CD4-positive, CD25-positive, alpha-beta regulatory T cell (primary cell): ENCODE results near the gene NCKAP5. TPM values are rescaled to one million over a fixed set of nuclear protein-coding genes. Genes with fewer than 3 reads are reported as not detected.

ENCODE experiments used
- ATAC-seq, 2 donors: fragments of 150-1000 bp; cut with Tn5 transposase; one replicate each; pipeline ENCODE4 v1.10.0; 2021; ENCODE audit warnings: low read depth in 2 of 2, moderate number of reproducible peaks in 2 of 2, moderate library complexity in 1 of 2
- DNase-seq, 3 donors: peaks; one replicate each; pipeline versions ENCODE4 v3.0.0 to v3.0.0-alpha.2; 2012 to 2022; ENCODE audit warnings: mixed read lengths in 1 of 3
- H3K27ac ChIP-seq: one replicate; pipeline ENCODE4 v1.7.0; 2013; ENCODE audit warnings: mild to moderate bottlenecking, low read length; ENCODE audit not compliant: insufficient read depth, poor library complexity, severe bottlenecking
- H3K27me3 ChIP-seq: one replicate; pipeline ENCODE4 v1.7.0; 2013; ENCODE audit warnings: low read length; ENCODE audit not compliant: control insufficient read depth, insufficient read depth
- H3K36me3 ChIP-seq: one replicate; pipeline ENCODE4 v1.7.0; 2013; ENCODE audit warnings: mild to moderate bottlenecking, low read length, moderate library complexity; ENCODE audit not compliant: control insufficient read depth, insufficient read depth
- H3K4me1 ChIP-seq: 2 replicates; pipeline ENCODE4 v1.7.0; 2013; ENCODE audit warnings: mild to moderate bottlenecking, low read length; ENCODE audit not compliant: insufficient read depth, control insufficient read depth, poor library complexity, severe bottlenecking
- H3K4me3 ChIP-seq: one replicate; pipeline ENCODE4 v1.7.0; 2013; ENCODE audit warnings: low read depth, mild to moderate bottlenecking, low read length, moderate library complexity
- H3K9me3 ChIP-seq, 2 experiments: 1 replicate in 1 of 2; 2 replicates in 1 of 2; pipeline ENCODE4 v1.7.0; 2013; ENCODE audit warnings: low read length in 2 of 2, mild to moderate bottlenecking in 1 of 2, moderate library complexity in 1 of 2; ENCODE audit not compliant: control insufficient read depth in 2 of 2
- H3K27ac Mint-ChIP-seq, 3 donors: one replicate each; pipeline ENCODE4 v1.8.0; 2020 to 2022; ENCODE audit warnings: mild to moderate bottlenecking in 3 of 3, mixed read lengths in 3 of 3, moderate library complexity in 2 of 3
- H3K27me3 Mint-ChIP-seq: one replicate; pipeline ENCODE4 v1.8.0; 2022; ENCODE audit warnings: mild to moderate bottlenecking, mixed read lengths
- H3K36me3 Mint-ChIP-seq: one replicate; pipeline ENCODE4 v1.8.0; 2020; ENCODE audit warnings: mixed read lengths
- H3K4me1 Mint-ChIP-seq, 4 donors: one replicate each; pipeline ENCODE4 v1.8.0; 2020 to 2022; ENCODE audit warnings: mixed read lengths in 4 of 4, mild to moderate bottlenecking in 1 of 4
- H3K4me3 Mint-ChIP-seq, 4 donors: one replicate each; pipeline ENCODE4 v1.8.0; 2020 to 2022; ENCODE audit warnings: mild to moderate bottlenecking in 4 of 4, mixed read lengths in 4 of 4, moderate library complexity in 3 of 4
- H3K9me3 Mint-ChIP-seq, 7 donors: one replicate each; pipeline ENCODE4 v1.8.0; 2020 to 2022; ENCODE audit warnings: mixed read lengths in 7 of 7, mild to moderate bottlenecking in 3 of 7, moderate library complexity in 2 of 7
- polyA plus RNA-seq, 4 donors: library from polyadenylated mRNA; unstranded; fragments of 300-500 nt; fragmentation: Illumina TruSeq; gene quantifications; one replicate each; pipeline ENCODE4 v1.2.3, GENCODE V29; 2021
- total RNA-seq: library from RNA; stranded (reverse); gene quantifications from one replicate; pipeline ENCODE4 v1.2.3, GENCODE V29; 2022

Gene NCKAP5
- total and polyA plus RNA-seq, 5 donors from 2014 or later, result not detected

DNA sequence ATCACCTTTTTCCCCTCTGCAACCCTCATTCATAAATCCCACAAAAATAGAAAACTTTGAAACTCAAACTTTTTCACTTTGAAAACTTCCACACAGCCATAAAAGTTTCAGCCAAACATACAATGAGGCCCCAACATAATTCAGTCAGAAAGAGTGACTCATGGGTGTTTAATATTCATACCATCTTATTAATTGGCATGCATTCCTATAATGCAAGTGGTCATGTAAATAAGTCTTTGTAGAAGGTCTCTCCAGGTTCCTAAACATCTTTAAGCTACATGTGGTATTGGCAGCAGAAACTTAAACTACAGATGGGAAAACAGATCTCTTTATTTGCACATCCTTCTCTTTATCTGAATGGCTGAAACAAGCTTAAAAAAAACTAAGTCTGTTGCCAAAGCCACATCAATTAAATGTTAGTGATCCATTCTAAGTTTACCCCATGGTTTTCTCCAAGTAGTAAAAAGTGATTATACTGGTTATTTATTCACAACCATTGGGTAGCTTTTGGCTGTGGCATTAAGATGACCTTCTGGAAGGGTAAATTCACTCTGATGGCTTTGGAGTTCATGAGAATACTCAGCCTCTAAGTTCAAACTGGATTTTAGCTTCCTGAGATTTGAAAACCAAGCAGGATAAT lies 828.1 kb downstream of the NCKAP5 start:
- Histone ChIP-seq H3K27ac (no peak overlapping the region), H3K27me3 (no peaks in the 10 kb centered on the region), H3K4me3 (no peak overlapping the region), H3K4me1 (no peaks in the 10 kb centered on the region), H3K9me3 (no peaks in the 10 kb centered on the region), H3K36me3 (no peaks in the 10 kb centered on the region)
- no peaks in the 10 kb centered on the region for H3K27me3 Mint-ChIP-seq
- H3K9me3 Mint-ChIP-seq, result peaks cover 3 to 16% (median 7%) of the 10 kb centered on the region in 7 donors
- no peak for ATAC-seq
- DNase-seq, result no peak
- H3K4me3 Mint-ChIP-seq, result no peak overlapping the region
- no peak overlapping the region for H3K27ac Mint-ChIP-seq
- H3K4me1 Mint-ChIP-seq, result no peaks in the 10 kb centered on the region
- H3K36me3 Mint-ChIP-seq, result no peaks in the 10 kb centered on the region

DNA sequence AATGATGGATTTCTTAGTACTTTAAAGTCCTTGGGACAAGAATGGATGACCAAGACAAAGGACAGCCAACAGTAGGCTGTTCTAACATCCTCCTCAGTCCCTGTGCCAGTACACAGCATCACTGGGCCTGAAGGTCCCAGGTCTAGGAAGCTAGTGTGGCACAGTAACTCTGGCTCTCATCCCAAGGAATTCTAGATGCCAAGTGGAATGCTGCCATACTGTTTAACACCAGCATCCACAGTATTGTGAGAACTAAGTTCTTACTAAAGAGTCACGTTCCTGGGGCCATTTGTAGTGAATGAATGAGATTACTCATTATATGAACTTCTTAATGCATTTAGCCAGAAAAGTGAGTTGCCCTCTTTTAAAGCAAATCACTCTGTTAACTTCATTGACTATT lies 830.0 kb downstream of the NCKAP5 start:
- H3K4me1 ChIP-seq, result no peaks in the 10 kb centered on the region
- no peaks in the 10 kb centered on the region for H3K9me3 ChIP-seq
- ATAC-seq (no peak), DNase-seq (no peak)
- no peak overlapping the region for H3K27ac Mint-ChIP-seq
- H3K27me3 ChIP-seq, result no peaks in the 10 kb centered on the region
- H3K27me3 Mint-ChIP-seq, result no peaks in the 10 kb centered on the region
- no peaks in the 10 kb centered on the region for H3K36me3 Mint-ChIP-seq
- H3K27ac ChIP-seq, result no peak overlapping the region
- H3K4me3 Mint-ChIP-seq, result no peak overlapping the region
- peaks cover 2 to 11% (median 7%) of the 10 kb centered on the region in 7 donors for H3K9me3 Mint-ChIP-seq
- H3K36me3 ChIP-seq, result no peaks in the 10 kb centered on the region
- H3K4me1 Mint-ChIP-seq, result no peaks in the 10 kb centered on the region
- H3K4me3 ChIP-seq, result no peak overlapping the region

DNA sequence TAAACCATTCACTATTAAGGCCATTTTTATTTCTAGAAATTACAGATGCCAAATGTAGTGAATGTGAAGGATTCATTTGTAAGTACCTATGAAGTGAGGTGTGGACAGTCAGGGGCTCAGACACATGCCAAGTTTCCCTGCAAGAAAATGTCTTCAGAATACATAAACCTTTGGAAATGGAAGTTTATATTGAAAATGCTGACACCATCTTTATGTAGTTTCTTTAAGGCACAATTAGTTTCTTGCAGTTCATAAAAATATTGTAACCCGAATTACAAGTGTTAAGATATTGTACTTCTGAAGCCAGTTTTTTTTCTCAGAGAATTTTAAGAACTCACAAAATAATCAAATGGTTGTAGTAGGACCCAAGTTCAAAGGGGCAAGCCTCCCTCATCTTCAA lies 832.2 kb downstream of the NCKAP5 start:
- no peak overlapping the region for H3K4me3 ChIP-seq
- no peaks in the 10 kb centered on the region for H3K36me3 Mint-ChIP-seq
- no peaks in the 10 kb centered on the region for H3K27me3 Mint-ChIP-seq
- no peaks in the 10 kb centered on the region for H3K4me1 Mint-ChIP-seq
- no peaks in the 10 kb centered on the region for H3K4me1 ChIP-seq
- no peak overlapping the region for H3K27ac Mint-ChIP-seq
- no peak overlapping the region for H3K4me3 Mint-ChIP-seq
- H3K27ac ChIP-seq, result no peak overlapping the region
- no peaks in the 10 kb centered on the region for H3K9me3 ChIP-seq
- peaks cover 2 to 15% (median 8%) of the 10 kb centered on the region in 7 donors for H3K9me3 Mint-ChIP-seq
- DNase-seq, result no peak
- no peaks in the 10 kb centered on the region for H3K27me3 ChIP-seq
- no peak for ATAC-seq
- no peaks in the 10 kb centered on the region for H3K36me3 ChIP-seq

DNA sequence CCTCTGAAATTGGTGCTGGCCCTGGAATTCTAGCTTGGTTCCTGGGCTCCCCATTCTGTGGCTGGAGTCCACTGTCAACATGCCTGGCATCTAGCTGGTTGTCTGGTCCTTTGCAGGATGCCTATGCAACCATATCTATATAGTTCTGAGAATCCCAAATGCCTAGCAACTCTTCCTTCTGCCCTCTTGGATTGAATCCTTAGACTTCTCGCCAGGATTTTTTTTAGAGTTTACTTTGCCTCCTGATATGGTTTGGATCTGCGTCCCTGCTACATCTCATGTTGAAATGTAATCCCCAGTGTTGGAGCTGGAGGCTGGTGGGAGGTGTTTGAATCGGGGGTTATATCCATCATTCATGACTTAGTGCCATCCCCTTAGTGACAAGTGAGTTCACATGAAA lies 833.3 kb downstream of the NCKAP5 start:
- no peak for ATAC-seq
- H3K4me1 ChIP-seq, result no peaks in the 10 kb centered on the region
- no peaks in the 10 kb centered on the region for H3K9me3 ChIP-seq
- Mint-ChIP-seq H3K9me3 (peaks cover 1 to 18% (median 8%) of the 10 kb centered on the region in 7 donors), H3K27ac (no peak overlapping the region), H3K36me3 (no peaks in the 10 kb centered on the region), H3K27me3 (no peaks in the 10 kb centered on the region), H3K4me1 (no peaks in the 10 kb centered on the region), H3K4me3 (no peak overlapping the region)
- DNase-seq, result no peak
- no peaks in the 10 kb centered on the region for H3K27me3 ChIP-seq
- no peak overlapping the region for H3K4me3 ChIP-seq
- no peaks in the 10 kb centered on the region for H3K36me3 ChIP-seq
- no peak overlapping the region for H3K27ac ChIP-seq

DNA sequence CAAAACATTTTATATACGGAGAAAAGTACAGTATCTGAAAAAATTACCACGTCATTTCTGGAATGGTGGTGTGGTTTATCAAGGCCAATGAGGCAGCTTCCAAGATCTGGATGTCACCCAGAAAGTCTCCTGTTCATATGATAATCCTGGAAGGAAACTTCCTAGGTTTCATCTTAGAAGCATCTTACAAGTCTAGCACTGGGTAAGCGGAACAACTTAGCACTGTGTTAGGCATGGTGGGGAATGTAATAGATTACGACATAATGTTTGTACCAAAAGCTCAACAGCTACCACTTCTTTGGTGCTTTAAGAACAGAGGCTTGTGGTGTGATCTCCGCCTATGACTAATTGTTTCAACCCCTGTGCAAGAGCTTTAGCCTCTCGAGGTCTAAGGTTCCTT lies 835.2 kb downstream of the NCKAP5 start:
- Histone ChIP-seq H3K36me3 (no peaks in the 10 kb centered on the region), H3K9me3 (peaks cover 0 to under 1% of the 10 kb centered on the region in 2 experiments), H3K27ac (no peak overlapping the region), H3K4me1 (no peaks in the 10 kb centered on the region), H3K27me3 (no peaks in the 10 kb centered on the region), H3K4me3 (no peak overlapping the region)
- no peak for DNase-seq
- H3K4me3 Mint-ChIP-seq, result no peak overlapping the region
- no peak for ATAC-seq
- no peaks in the 10 kb centered on the region for H3K4me1 Mint-ChIP-seq
- H3K9me3 Mint-ChIP-seq, result peaks cover 1 to 18% (median 7%) of the 10 kb centered on the region in 7 donors
- H3K36me3 Mint-ChIP-seq, result no peaks in the 10 kb centered on the region
- no peak overlapping the region for H3K27ac Mint-ChIP-seq
- H3K27me3 Mint-ChIP-seq, result no peaks in the 10 kb centered on the region

DNA sequence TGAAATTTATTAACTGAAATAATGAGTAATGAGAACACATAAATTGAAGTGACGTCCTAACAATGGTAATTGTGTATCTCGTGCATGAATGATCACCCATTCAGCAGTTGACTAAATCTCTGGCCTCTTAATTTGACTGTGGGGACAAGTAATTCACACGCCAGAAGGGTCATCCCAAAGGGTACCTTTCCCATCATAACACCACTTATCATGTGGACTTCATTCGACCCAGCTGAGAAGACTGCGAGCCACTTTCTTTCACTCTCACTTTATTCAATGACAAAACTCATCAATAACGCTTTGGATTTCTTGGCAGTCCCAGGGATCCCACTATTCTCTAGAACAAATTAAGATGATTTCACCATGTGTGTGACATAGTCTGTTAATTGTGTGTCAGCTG lies 835.6 kb downstream of the NCKAP5 start:
- no peak for ATAC-seq
- no peaks in the 10 kb centered on the region for H3K4me1 Mint-ChIP-seq
- H3K27ac Mint-ChIP-seq, result no peak overlapping the region
- no peak overlapping the region for H3K4me3 Mint-ChIP-seq
- Histone ChIP-seq H3K27ac (no peak overlapping the region), H3K36me3 (no peaks in the 10 kb centered on the region), H3K9me3 (peaks cover 0 to 1% of the 10 kb centered on the region in 2 experiments), H3K4me1 (no peaks in the 10 kb centered on the region), H3K4me3 (no peak overlapping the region), H3K27me3 (no peaks in the 10 kb centered on the region)
- DNase-seq, result no peak
- H3K9me3 Mint-ChIP-seq, result peaks cover 1 to 18% (median 4%) of the 10 kb centered on the region in 7 donors
- H3K36me3 Mint-ChIP-seq, result no peaks in the 10 kb centered on the region
- H3K27me3 Mint-ChIP-seq, result no peaks in the 10 kb centered on the region

DNA sequence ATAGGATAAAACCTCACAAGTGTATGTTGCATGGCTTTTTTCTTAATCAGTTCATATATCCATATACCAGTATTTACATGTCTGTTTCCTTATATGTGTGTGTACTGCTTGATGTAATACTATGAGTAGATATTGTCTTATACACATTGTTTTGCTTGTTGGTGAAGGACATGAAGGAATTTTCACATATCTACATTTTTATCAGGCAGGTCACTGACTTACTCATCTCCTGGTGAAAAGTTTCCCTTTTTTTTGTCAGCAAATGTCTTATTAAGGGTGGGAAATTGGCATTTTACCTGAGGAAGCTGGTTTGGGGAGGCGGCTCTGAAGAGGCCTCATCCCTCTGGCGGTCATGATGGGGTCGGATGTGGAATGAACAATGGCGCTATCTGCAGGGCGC lies 836.8 kb downstream of the NCKAP5 start:
- ATAC-seq, result no peak

DNA sequence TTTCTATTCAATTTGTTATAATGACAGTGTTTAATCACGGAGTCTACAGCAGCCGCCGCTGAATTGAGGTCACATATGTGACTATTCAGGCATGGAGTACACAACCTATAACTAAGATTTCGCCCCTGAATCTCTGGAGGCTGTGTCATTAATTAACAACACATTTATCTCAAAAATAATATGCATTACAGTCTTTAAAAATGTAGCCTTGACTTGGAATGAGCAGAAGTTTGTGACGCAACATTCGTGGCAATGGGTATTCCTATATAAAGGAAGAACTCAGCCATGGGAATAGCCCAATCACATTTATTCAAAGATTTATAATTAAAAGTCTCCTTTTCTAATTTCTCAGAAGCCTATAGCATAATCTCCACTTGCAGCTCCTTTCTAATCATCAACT lies 837.7 kb downstream of the NCKAP5 start:
- H3K4me1 ChIP-seq, result no peaks in the 10 kb centered on the region
- no peaks in the 10 kb centered on the region for H3K27me3 ChIP-seq
- Mint-ChIP-seq H3K27me3 (no peaks in the 10 kb centered on the region), H3K4me1 (no peaks in the 10 kb centered on the region), H3K9me3 (peaks cover 1 to 17% (median 4%) of the 10 kb centered on the region in 7 donors), H3K27ac (no peak overlapping the region), H3K4me3 (no peak overlapping the region), H3K36me3 (no peaks in the 10 kb centered on the region)
- peaks cover 0 to 1% of the 10 kb centered on the region in 2 experiments for H3K9me3 ChIP-seq
- no peak overlapping the region for H3K4me3 ChIP-seq
- DNase-seq, result no peak
- H3K27ac ChIP-seq, result no peak overlapping the region
- ATAC-seq, result no peak
- no peaks in the 10 kb centered on the region for H3K36me3 ChIP-seq

More for the DNA sequence above, 836.8 kb downstream of the NCKAP5 start:
- no peaks in the 10 kb centered on the region for H3K4me1 ChIP-seq
- no peaks in the 10 kb centered on the region for H3K27me3 ChIP-seq
- Mint-ChIP-seq H3K4me3 (no peak overlapping the region), H3K36me3 (no peaks in the 10 kb centered on the region), H3K4me1 (no peaks in the 10 kb centered on the region), H3K27me3 (no peaks in the 10 kb centered on the region), H3K27ac (no peak overlapping the region), H3K9me3 (peaks cover 1 to 18% (median 4%) of the 10 kb centered on the region in 7 donors)
- no peak overlapping the region for H3K4me3 ChIP-seq
- DNase-seq, result no peak
- H3K27ac ChIP-seq, result no peak overlapping the region
- H3K36me3 ChIP-seq, result no peaks in the 10 kb centered on the region
- H3K9me3 ChIP-seq, result peaks cover 0 to 1% of the 10 kb centered on the region in 2 experiments
